SK-N-SH treated with all-trans-retinoic acid at 6 μM for 48 hours (cell line): ENCODE data around the gene AGPAT1.
"Not testable (repeated sequence)": the region's sequence is repeated elsewhere in the genome, so short reads cannot be mapped to it uniquely, and the experiment has no call there.

ENCODE experiments used
- ATAC-seq: fragments of 200-7000 bp; cut with Tn5 transposase; 3 replicates; pipeline ENCODE4 v1.9.1; 2020; ENCODE audit warnings: mild to moderate bottlenecking, moderate library complexity
- CREB5 ChIP-seq: fragments of 250-450 bp; sonication (Bioruptor Pico); IDR thresholded peaks from 2 replicates; pipeline ENCODE4 v1.5.1; 2020; ENCODE audit warnings: low read depth, mild to moderate bottlenecking, moderate library complexity
- CSDC2 ChIP-seq: fragments of 250-450 bp; sonication (Bioruptor Pico); IDR thresholded peaks from 2 replicates; pipeline ENCODE4 v1.5.0; 2020; ENCODE audit warnings: mild to moderate bottlenecking, moderate library complexity
- GLIS3 ChIP-seq: fragments of 250-450 bp; sonication (Bioruptor Pico); IDR thresholded peaks from 2 replicates; pipeline ENCODE4 v1.5.0; 2020; ENCODE audit warnings: mild to moderate bottlenecking, moderate library complexity
- POU6F1 ChIP-seq: fragments of 250-450 bp; sonication (Bioruptor Pico); IDR thresholded peaks from 2 replicates; pipeline ENCODE4 v1.8.0; 2021; ENCODE audit warnings: low read depth, mild to moderate bottlenecking, moderate library complexity, borderline replicate concordance
- PPARA ChIP-seq: fragments of 250-450 bp; sonication (Bioruptor Pico); IDR thresholded peaks from 2 replicates; pipeline ENCODE4 v1.5.0; 2020; ENCODE audit warnings: mild to moderate bottlenecking, borderline replicate concordance
- RARB ChIP-seq: fragments of 250-450 bp; sonication (Bioruptor Pico); IDR thresholded peaks from 2 replicates; pipeline ENCODE4 v1.8.0; 2021; ENCODE audit warnings: mild to moderate bottlenecking, moderate library complexity
- SNAI2 ChIP-seq: fragments of 250-450 bp; sonication (Bioruptor Pico); IDR thresholded peaks from 2 replicates; pipeline ENCODE4 v1.5.0; 2020; ENCODE audit warnings: mild to moderate bottlenecking, moderate library complexity
- TCF4 ChIP-seq: fragments of 250-450 bp; sonication (Bioruptor Pico); IDR thresholded peaks from 2 replicates; pipeline ENCODE4 v1.8.0; 2021; ENCODE audit warnings: mild to moderate bottlenecking, moderate library complexity, borderline replicate concordance
- ZC3H10 ChIP-seq: fragments of 250-450 bp; sonication (Bioruptor Pico); IDR thresholded peaks from 2 replicates; pipeline ENCODE4 v1.5.1; 2021; ENCODE audit warnings: mild to moderate bottlenecking, moderate library complexity
- ZFP30 ChIP-seq: fragments of 450-650 bp; formaldehyde crosslinking; IDR thresholded peaks from 2 replicates; pipeline ENCODE4 v1.5.0; 2022; ENCODE audit warnings: mild to moderate bottlenecking, moderate library complexity
- ZNF70 ChIP-seq: fragments of 450-650 bp; formaldehyde crosslinking; IDR thresholded peaks from 2 replicates; pipeline ENCODE4 v1.5.0; 2020; ENCODE audit warnings: mild to moderate bottlenecking, moderate library complexity
- TF ChIP-seq, protein P1 (sequence below): fragments of 250-450 bp; sonication (Bioruptor Pico); IDR thresholded peaks from 2 replicates; pipeline ENCODE4 v1.8.0; 2020; ENCODE audit warnings: mild to moderate bottlenecking, moderate library complexity, borderline replicate concordance
- TF ChIP-seq, protein P2 (sequence below): fragments of 250-450 bp; sonication (Bioruptor Pico); IDR thresholded peaks from 2 replicates; pipeline ENCODE4 v1.5.0; 2020; ENCODE audit warnings: mild to moderate bottlenecking, moderate library complexity

AGPAT1 gene

GRCh38 chr6:32189742-32190053, 13.8 kb upstream of the AGPAT1 start:
- TF ChIP-seq TCF4 (CRISPR knock-in tag) (no peak), ZFP30 (CRISPR knock-in tag) (no peak)
- TF ChIP-seq, protein P1, sequence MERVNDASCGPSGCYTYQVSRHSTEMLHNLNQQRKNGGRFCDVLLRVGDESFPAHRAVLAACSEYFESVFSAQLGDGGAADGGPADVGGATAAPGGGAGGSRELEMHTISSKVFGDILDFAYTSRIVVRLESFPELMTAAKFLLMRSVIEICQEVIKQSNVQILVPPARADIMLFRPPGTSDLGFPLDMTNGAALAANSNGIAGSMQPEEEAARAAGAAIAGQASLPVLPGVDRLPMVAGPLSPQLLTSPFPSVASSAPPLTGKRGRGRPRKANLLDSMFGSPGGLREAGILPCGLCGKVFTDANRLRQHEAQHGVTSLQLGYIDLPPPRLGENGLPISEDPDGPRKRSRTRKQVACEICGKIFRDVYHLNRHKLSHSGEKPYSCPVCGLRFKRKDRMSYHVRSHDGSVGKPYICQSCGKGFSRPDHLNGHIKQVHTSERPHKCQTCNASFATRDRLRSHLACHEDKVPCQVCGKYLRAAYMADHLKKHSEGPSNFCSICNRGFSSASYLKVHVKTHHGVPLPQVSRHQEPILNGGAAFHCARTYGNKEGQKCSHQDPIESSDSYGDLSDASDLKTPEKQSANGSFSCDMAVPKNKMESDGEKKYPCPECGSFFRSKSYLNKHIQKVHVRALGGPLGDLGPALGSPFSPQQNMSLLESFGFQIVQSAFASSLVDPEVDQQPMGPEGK (CRISPR knock-in tag): 0 out of 2 replicates have a peak, but pooled peaks have one; percentile 64
- ATAC-seq: no peak

- ATAC-seq: peak; percentile 20
- TF ChIP-seq RARB: no peak
- TF ChIP-seq ZNF70: no peak
- TF ChIP-seq GLIS3: no peak
- no peak for TF ChIP-seq POU6F1 (CRISPR knock-in tag)
- no peak for TF ChIP-seq PPARA
- TF ChIP-seq CREB5: no peak
- TF ChIP-seq SNAI2: no peak
- TF ChIP-seq, protein P2, sequence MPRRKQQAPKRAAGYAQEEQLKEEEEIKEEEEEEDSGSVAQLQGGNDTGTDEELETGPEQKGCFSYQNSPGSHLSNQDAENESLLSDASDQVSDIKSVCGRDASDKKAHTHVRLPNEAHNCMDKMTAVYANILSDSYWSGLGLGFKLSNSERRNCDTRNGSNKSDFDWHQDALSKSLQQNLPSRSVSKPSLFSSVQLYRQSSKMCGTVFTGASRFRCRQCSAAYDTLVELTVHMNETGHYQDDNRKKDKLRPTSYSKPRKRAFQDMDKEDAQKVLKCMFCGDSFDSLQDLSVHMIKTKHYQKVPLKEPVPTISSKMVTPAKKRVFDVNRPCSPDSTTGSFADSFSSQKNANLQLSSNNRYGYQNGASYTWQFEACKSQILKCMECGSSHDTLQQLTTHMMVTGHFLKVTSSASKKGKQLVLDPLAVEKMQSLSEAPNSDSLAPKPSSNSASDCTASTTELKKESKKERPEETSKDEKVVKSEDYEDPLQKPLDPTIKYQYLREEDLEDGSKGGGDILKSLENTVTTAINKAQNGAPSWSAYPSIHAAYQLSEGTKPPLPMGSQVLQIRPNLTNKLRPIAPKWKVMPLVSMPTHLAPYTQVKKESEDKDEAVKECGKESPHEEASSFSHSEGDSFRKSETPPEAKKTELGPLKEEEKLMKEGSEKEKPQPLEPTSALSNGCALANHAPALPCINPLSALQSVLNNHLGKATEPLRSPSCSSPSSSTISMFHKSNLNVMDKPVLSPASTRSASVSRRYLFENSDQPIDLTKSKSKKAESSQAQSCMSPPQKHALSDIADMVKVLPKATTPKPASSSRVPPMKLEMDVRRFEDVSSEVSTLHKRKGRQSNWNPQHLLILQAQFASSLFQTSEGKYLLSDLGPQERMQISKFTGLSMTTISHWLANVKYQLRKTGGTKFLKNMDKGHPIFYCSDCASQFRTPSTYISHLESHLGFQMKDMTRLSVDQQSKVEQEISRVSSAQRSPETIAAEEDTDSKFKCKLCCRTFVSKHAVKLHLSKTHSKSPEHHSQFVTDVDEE (CRISPR knock-in tag): no peak
These were observed 13.3 kb upstream of the AGPAT1 start for GRCh38 chr6:32189069-32189741.

GRCh38 chr6:32188381-32189068, 12.6 kb upstream of the AGPAT1 start:
- no peak for ATAC-seq
- TF ChIP-seq CSDC2 (CRISPR knock-in tag) (no peak), POU6F1 (CRISPR knock-in tag) (no peak), TCF4 (CRISPR knock-in tag) (no peak), ZNF70 (no peak), CREB5 (no peak), PPARA (no peak), SNAI2 (no peak), ZC3H10 (CRISPR knock-in tag) (no peak)
- TF ChIP-seq, all 23 proteins: peak for 0

DNA sequence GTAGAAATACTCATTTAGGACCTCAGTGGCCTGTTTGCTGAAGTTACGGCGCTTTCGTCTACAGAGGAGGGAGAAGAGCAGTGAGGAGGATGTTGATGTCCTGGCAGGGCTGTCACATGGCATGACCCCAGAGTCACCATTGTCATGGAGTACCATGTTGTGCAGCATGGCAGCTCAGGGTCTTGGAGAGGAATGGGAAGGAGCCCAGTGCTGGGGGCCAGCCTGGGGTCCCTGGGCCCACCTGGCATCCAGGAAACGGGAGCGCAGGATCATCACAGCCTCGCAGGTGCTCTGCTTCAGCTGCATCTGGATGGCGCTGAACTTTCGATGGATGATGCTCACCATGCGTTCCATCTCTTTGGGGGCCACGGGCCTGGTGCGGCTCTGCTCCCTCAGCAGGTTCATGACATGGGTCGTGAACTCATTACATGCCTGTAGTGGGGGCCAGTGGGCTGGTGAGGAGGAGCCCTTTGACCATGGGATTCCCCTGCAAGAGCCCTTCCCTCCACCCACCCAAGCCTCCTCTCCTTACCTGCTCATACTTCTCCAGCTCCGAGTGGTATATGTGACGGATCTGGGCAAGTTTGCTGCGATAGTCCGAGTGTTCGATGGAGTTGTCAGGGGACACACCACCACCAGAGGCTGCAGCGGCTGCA, 12.0 kb upstream of the AGPAT1 start:
- ATAC-seq: not testable (repeated sequence)
